ENCODE data around the gene IQCN.

DNA sequence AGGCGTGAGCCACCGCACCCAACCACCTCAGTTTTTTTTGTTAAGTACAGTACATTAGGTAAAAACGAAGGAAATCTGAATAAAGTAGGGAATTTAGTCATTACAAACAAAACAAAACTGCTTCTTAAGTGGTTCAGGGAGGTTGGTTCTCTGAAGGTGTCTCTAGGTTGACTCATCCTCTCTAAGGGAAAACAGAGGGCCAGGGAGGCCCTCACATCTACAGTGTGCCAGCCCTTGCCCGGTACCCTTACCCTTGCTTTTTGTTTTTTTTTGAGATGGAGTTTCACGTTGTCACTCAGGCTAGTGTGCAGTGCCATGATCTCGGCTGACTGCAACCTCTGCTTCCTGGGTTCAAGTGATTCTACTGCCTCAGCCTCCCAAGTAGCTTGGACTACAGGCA is 24.3 kb upstream of the IQCN start:
- TF ChIP-seq, protein P1, sequence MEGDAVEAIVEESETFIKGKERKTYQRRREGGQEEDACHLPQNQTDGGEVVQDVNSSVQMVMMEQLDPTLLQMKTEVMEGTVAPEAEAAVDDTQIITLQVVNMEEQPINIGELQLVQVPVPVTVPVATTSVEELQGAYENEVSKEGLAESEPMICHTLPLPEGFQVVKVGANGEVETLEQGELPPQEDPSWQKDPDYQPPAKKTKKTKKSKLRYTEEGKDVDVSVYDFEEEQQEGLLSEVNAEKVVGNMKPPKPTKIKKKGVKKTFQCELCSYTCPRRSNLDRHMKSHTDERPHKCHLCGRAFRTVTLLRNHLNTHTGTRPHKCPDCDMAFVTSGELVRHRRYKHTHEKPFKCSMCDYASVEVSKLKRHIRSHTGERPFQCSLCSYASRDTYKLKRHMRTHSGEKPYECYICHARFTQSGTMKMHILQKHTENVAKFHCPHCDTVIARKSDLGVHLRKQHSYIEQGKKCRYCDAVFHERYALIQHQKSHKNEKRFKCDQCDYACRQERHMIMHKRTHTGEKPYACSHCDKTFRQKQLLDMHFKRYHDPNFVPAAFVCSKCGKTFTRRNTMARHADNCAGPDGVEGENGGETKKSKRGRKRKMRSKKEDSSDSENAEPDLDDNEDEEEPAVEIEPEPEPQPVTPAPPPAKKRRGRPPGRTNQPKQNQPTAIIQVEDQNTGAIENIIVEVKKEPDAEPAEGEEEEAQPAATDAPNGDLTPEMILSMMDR (IDR thresholded peaks at IDR 0.05; ENCODE audit: insufficient read depth, low read length): no peak
- TF ChIP-seq, protein P2, sequence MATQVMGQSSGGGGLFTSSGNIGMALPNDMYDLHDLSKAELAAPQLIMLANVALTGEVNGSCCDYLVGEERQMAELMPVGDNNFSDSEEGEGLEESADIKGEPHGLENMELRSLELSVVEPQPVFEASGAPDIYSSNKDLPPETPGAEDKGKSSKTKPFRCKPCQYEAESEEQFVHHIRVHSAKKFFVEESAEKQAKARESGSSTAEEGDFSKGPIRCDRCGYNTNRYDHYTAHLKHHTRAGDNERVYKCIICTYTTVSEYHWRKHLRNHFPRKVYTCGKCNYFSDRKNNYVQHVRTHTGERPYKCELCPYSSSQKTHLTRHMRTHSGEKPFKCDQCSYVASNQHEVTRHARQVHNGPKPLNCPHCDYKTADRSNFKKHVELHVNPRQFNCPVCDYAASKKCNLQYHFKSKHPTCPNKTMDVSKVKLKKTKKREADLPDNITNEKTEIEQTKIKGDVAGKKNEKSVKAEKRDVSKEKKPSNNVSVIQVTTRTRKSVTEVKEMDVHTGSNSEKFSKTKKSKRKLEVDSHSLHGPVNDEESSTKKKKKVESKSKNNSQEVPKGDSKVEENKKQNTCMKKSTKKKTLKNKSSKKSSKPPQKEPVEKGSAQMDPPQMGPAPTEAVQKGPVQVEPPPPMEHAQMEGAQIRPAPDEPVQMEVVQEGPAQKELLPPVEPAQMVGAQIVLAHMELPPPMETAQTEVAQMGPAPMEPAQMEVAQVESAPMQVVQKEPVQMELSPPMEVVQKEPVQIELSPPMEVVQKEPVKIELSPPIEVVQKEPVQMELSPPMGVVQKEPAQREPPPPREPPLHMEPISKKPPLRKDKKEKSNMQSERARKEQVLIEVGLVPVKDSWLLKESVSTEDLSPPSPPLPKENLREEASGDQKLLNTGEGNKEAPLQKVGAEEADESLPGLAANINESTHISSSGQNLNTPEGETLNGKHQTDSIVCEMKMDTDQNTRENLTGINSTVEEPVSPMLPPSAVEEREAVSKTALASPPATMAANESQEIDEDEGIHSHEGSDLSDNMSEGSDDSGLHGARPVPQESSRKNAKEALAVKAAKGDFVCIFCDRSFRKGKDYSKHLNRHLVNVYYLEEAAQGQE (IDR thresholded peaks at IDR 0.05; ENCODE audit: insufficient replicate concordance, low read depth): no peak
- TF ChIP-seq POLR2AphosphoS5 (IDR thresholded peaks at IDR 0.05; ENCODE audit: low read depth): no peak
